CD4-positive, alpha-beta T cell (primary cell): Measurements from ENCODE around the gene PKNOX1. TPM values are rescaled to one million over a fixed set of nuclear protein-coding genes. Genes with fewer than 3 reads are reported as not detected.

ENCODE experiments used
- ATAC-seq: fragments of 200-7000 bp; cut with Tn5 transposase; one replicate; pipeline ENCODE4 v1.10.0; 2022; ENCODE audit warnings: mild to moderate bottlenecking; ENCODE audit not compliant: poor library complexity
- CTCF ChIA-PET: fragments of 350-600 bp; sonication (Branson Sonifier 250); formaldehyde crosslinking; loops from one replicate; lab custom pipeline; 2021; ENCODE audit warnings: antibody characterized with exemption, inconsistent platforms; lab: Charles Lee
- POLR2A ChIA-PET: fragments of 350-600 bp; sonication (Branson Sonifier 250); formaldehyde crosslinking; loops from one replicate; lab custom pipeline; 2021; ENCODE audit warnings: antibody characterized with exemption, inconsistent platforms; lab: Charles Lee
- DNase-seq, 14 experiments: peaks; one replicate each; pipeline ENCODE4 v3.0.0-alpha.2; 2013 to 2020; ENCODE audit warnings: mixed read lengths in 2 of 14
- H3K27ac ChIP-seq, 2 donors: one replicate each; pipeline versions ENCODE4 v1.5.1 to v1.7.0; 2013; ENCODE audit warnings: low read length in 2 of 2, low read depth in 1 of 2, mild to moderate bottlenecking in 1 of 2
- H3K27me3 ChIP-seq, 2 experiments: 1 replicate in 1 of 2; 2 replicates in 1 of 2; pipeline versions ENCODE4 v1.6.1 to v1.7.0; 2013; ENCODE audit warnings: low read length in 2 of 2, control low read depth in 1 of 2, mild to moderate bottlenecking in 1 of 2, moderate library complexity in 1 of 2; ENCODE audit not compliant: insufficient read depth in 2 of 2, control insufficient read depth in 1 of 2
- H3K36me3 ChIP-seq: one replicate; pipeline ENCODE4 v1.6.1; 2013; ENCODE audit warnings: low read length, control low read depth; ENCODE audit not compliant: insufficient read depth
- H3K4me1 ChIP-seq: one replicate; pipeline ENCODE4 v1.6.1; 2013; ENCODE audit warnings: low read length, control low read depth; ENCODE audit not compliant: insufficient read depth
- H3K4me3 ChIP-seq: one replicate; pipeline ENCODE4 v1.5.1; 2013; ENCODE audit warnings: mild to moderate bottlenecking, low read length, moderate library complexity
- H3K9me3 ChIP-seq, 2 experiments: 1 replicate in 1 of 2; 2 replicates in 1 of 2; pipeline versions ENCODE4 v1.6.1 to v1.7.0; 2013; ENCODE audit warnings: low read length in 2 of 2, mild to moderate bottlenecking in 2 of 2, control low read depth in 1 of 2, moderate library complexity in 1 of 2; ENCODE audit not compliant: control insufficient read depth in 1 of 2, insufficient read depth in 1 of 2
- H3K27ac Mint-ChIP-seq: one replicate; pipeline ENCODE4 v1.8.0; 2020; ENCODE audit warnings: mixed read lengths
- H3K27me3 Mint-ChIP-seq: one replicate; pipeline ENCODE4 v1.8.0; 2021; ENCODE audit warnings: mixed read lengths
- H3K36me3 Mint-ChIP-seq: one replicate; pipeline ENCODE4 v1.8.0; 2021; ENCODE audit warnings: low read depth, mixed read lengths
- H3K4me1 Mint-ChIP-seq: one replicate; pipeline ENCODE4 v1.8.0; 2021; ENCODE audit warnings: low read depth, mixed read lengths
- H3K4me3 Mint-ChIP-seq: one replicate; pipeline ENCODE4 v1.8.0; 2020; ENCODE audit warnings: mild to moderate bottlenecking, mixed read lengths
- H3K9me3 Mint-ChIP-seq: one replicate; pipeline ENCODE4 v1.8.0; 2020; ENCODE audit warnings: mixed read lengths
- CTCF ChIP-seq: fragments of 200-600 bp; IDR thresholded peaks from one replicate; pipeline ENCODE4 v1.8.0; 2022; ENCODE audit warnings: antibody characterized with exemption, mild to moderate bottlenecking
- intact Hi-C, 2 experiments: fragments of 100-400 bp; cut with DNase I in 1 of 2; cut with micrococcal nuclease in 1 of 2; formaldehyde crosslinking; loops; one replicate each; pipeline versions ENCODE4 v1.15.1 to v1.9.0; 2023 to 2025; cut with DNase I, micrococcal nuclease
- total RNA-seq, 174 experiments: library from RNA in 2 of 174; stranded (reverse) in 2 of 174; gene quantifications; one replicate each; pipeline ENCODE4 v1.2.3 and lab custom pipeline; 2021 to 2026

PKNOX1 gene
- total RNA-seq, 2 experiments from 2014 or later, result 10.3 TPM

- Histone ChIP-seq H3K27me3 (no peaks in the 10 kb centered on the region), H3K4me3 (no peak overlapping the region), H3K27ac (no peak overlapping the region), H3K36me3 (peaks cover 73% of the 10 kb centered on the region), H3K9me3 (no peaks in the 10 kb centered on the region), H3K4me1 (no peaks in the 10 kb centered on the region)
- no peaks in the 10 kb centered on the region for H3K27me3 Mint-ChIP-seq
- peaks cover 85% of the 10 kb centered on the region for H3K36me3 Mint-ChIP-seq
- ATAC-seq (no peak), DNase-seq (no peak)
- H3K4me3 Mint-ChIP-seq, result no peak overlapping the region
- no peak overlapping the region for H3K27ac Mint-ChIP-seq
- no peaks in the 10 kb centered on the region for H3K4me1 Mint-ChIP-seq
- POLR2A ChIA-PET, result no interaction called here
- no peak for TF ChIP-seq CTCF
- CTCF ChIA-PET, result interaction anchor here (0.7 kb wide), 1 partner anchor 12 kb away, joined by 3 read pairs; no protein-coding TSS in a partner anchor
- H3K9me3 Mint-ChIP-seq, result no peaks in the 10 kb centered on the region
- intact Hi-C loops, result no loop called here
Measured at GRCh38 chr21:43023175-43023574, 48.8 kb downstream of the PKNOX1 start.

- Mint-ChIP-seq H3K27ac (no peak overlapping the region), H3K4me1 (no peaks in the 10 kb centered on the region), H3K4me3 (no peak overlapping the region), H3K36me3 (peaks cover 94% of the 10 kb centered on the region), H3K27me3 (no peaks in the 10 kb centered on the region), H3K9me3 (no peaks in the 10 kb centered on the region)
- Histone ChIP-seq H3K4me1 (no peaks in the 10 kb centered on the region), H3K9me3 (no peaks in the 10 kb centered on the region), H3K27ac (no peak overlapping the region), H3K36me3 (peaks cover 80% of the 10 kb centered on the region), H3K4me3 (no peak overlapping the region), H3K27me3 (no peaks in the 10 kb centered on the region)
- ATAC-seq, result no peak
- TF ChIP-seq CTCF, result no peak
- ChIA-PET CTCF (no interaction called here), POLR2A (no interaction called here)
- intact Hi-C loops, result no loop called here
- no peak for DNase-seq
Measured at GRCh38 chr21:43024439-43025136, 50.2 kb downstream of the PKNOX1 start.

GRCh38 chr21:43025636-43026180 lies 51.3 kb downstream of the PKNOX1 start:
- peaks cover 79% of the 10 kb centered on the region for H3K36me3 ChIP-seq
- ChIA-PET CTCF (no interaction called here), POLR2A (no interaction called here)
- H3K27me3 ChIP-seq, result no peaks in the 10 kb centered on the region
- intact Hi-C loops, result no loop called here
- no peak overlapping the region for H3K27ac ChIP-seq
- DNase-seq (no peak), ATAC-seq (no peak)
- Mint-ChIP-seq H3K4me1 (no peaks in the 10 kb centered on the region), H3K9me3 (no peaks in the 10 kb centered on the region), H3K36me3 (peaks cover 93% of the 10 kb centered on the region), H3K27me3 (no peaks in the 10 kb centered on the region), H3K27ac (no peak overlapping the region), H3K4me3 (no peak overlapping the region)
- H3K4me1 ChIP-seq, result no peaks in the 10 kb centered on the region
- no peak overlapping the region for H3K4me3 ChIP-seq
- no peaks in the 10 kb centered on the region for H3K9me3 ChIP-seq
- no peak for TF ChIP-seq CTCF
